AG04449 (cell line): Measurements from ENCODE around the gene GLIPR1.

Experiments used
- CTCF ChIA-PET: fragments of 350-600 bp; formaldehyde crosslinking; extraction: SDS; loops from one replicate; lab custom pipeline; 2021; ENCODE audit warnings: antibody characterized with exemption; lab: Yijun Ruan, JAX
- POLR2A ChIA-PET: fragments of 400-600, 350-600 bp; formaldehyde crosslinking; extraction: SDS; loops from one replicate; lab custom pipeline; 2020; ENCODE audit warnings: antibody characterized with exemption, inconsistent platforms; lab: Yijun Ruan, JAX
- DNase-seq: peaks from one replicate; pipeline ENCODE4 v3.0.0-alpha.2; 2010; ENCODE audit warnings: low read depth, low spot score
- H3K4me3 ChIP-seq: 2 replicates; pipeline ENCODE4 v1.5.1; 2011; ENCODE audit warnings: low read depth, mild to moderate bottlenecking, control low read depth, low read length
- CTCF ChIP-seq: IDR thresholded peaks from one replicate; pipeline ENCODE4 v1.5.1; 2011; ENCODE audit warnings: mild to moderate bottlenecking, moderate library complexity, low read length, control low read depth, inconsistent platforms; ENCODE audit not compliant: insufficient read depth; ENCODE audit errors: missing control alignments

Gene GLIPR1

DNA sequence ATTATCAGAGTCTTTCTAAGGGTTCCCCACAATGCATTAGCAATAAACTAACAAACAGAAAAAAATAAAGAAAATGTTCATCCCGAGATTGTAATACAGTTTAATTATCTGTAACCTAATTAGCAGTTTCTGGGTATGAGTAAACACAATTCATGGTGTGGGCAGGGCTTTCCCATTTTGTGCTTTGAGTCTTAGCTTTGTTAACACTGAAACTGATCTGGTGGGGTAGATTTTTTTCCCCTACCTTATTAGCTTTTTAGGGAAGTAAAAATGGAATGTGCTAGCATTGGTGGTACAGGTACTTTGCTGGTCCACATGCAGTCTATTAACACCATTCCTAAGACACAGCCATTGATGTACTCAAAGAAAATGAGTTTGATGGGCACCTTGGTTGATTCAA is 49.3 kb downstream of the GLIPR1 start:
- TF ChIP-seq CTCF = no peak
- ChIA-PET POLR2A (no interaction called here), CTCF (interaction anchor here (1.1 to 2.5 kb wide), 2 partner anchors 9 to 507 kb away, joined by 3 to 16 read pairs; no protein-coding TSS in a partner anchor)
- no peak for DNase-seq
- no peak overlapping the region for H3K4me3 ChIP-seq

DNA sequence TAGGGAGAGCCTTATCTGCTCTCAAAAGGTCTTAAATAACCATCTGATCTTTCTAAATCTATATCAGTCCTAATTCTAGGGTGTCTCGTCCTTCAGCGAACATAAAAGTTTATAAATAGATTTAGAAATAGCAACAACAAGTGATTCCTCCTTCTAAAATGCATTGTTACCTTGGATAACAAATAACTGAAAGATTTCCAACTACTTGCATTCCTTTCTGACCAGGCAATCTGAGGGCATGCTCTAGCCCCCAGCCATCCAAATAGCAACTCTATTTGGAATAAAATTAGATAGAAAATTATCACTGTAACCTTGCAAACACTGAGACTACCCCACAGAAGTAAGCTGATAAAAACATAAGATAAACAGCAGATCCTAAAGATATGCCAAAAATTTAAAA is 52.7 kb downstream of the GLIPR1 start:
- CTCF ChIA-PET = interaction anchor here (1.3 to 1.4 kb wide), 2 partner anchors 208 to 498 kb away, joined by 3 read pairs; partner anchors contain the start of gene PHLDA1
- H3K4me3 ChIP-seq = no peak overlapping the region
- TF ChIP-seq CTCF = no peak
- POLR2A ChIA-PET = no interaction called here
- no peak for DNase-seq

DNA sequence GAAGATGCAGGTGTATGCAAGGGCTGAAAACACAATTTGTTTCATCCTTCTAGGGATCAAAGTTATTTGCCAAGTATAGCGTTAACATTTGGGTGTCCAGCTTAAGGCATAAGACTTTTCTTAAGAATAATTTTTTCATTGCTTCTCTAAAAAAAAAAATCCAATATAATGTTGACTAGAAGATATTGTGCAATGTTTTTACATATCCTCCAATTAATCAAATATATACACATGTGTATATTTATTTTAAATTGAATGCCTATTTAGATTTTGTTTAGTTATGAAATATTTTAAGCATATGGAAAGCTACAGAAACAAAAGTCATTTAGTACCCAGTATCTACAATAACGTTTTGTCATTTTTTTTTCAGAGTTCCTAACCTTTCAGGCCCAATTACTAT is 59.3 kb downstream of the GLIPR1 start:
- TF ChIP-seq CTCF = no peak
- CTCF ChIA-PET = interaction anchor here (1.2 to 2.7 kb wide), 2 partner anchors 10 to 12 kb away, joined by 3 to 10 read pairs; no protein-coding TSS in a partner anchor
- DNase-seq = no peak
- POLR2A ChIA-PET = no interaction called here
- H3K4me3 ChIP-seq = no peak overlapping the region

- no peak for TF ChIP-seq CTCF
- no peak for DNase-seq
- CTCF ChIA-PET = interaction anchor here (1.2 to 3.0 kb wide), 4 partner anchors 8 to 35 kb away, joined by 3 to 19 read pairs (median 6); no protein-coding TSS in a partner anchor
- POLR2A ChIA-PET = interaction anchor here (0.8 kb wide), 1 partner anchor 488 kb away, joined by 3 read pairs; no protein-coding TSS in a partner anchor
- no peak overlapping the region for H3K4me3 ChIP-seq
Measured at GRCh38 chr12:75542942-75543341, 62.4 kb downstream of the GLIPR1 start.

- ChIA-PET POLR2A (no interaction called here), CTCF (interaction anchor here (0.9 to 3.0 kb wide), 5 partner anchors 8 to 34 kb away, joined by 3 to 19 read pairs (median 5); no protein-coding TSS in a partner anchor)
- no peak overlapping the region for H3K4me3 ChIP-seq
- no peak for DNase-seq
- no peak for TF ChIP-seq CTCF
Measured at GRCh38 chr12:75543529-75543928, 63.0 kb downstream of the GLIPR1 start.

GRCh38 chr12:75545636-75546035 is 65.1 kb downstream of the GLIPR1 start:
- TF ChIP-seq CTCF = no peak
- DNase-seq = no peak
- ChIA-PET POLR2A (no interaction called here), CTCF (interaction anchor here (0.7 to 1.5 kb wide), 4 partner anchors 8 to 20 kb away, joined by 3 to 7 read pairs (median 6); no protein-coding TSS in a partner anchor)
- H3K4me3 ChIP-seq = no peak overlapping the region
